ENCODE results near the gene ETV7.
"Not testable (repeated sequence)": the region's sequence is repeated elsewhere in the genome, so short reads cannot be mapped to it uniquely, and the experiment has no call there.

Gene ETV7

DNA sequence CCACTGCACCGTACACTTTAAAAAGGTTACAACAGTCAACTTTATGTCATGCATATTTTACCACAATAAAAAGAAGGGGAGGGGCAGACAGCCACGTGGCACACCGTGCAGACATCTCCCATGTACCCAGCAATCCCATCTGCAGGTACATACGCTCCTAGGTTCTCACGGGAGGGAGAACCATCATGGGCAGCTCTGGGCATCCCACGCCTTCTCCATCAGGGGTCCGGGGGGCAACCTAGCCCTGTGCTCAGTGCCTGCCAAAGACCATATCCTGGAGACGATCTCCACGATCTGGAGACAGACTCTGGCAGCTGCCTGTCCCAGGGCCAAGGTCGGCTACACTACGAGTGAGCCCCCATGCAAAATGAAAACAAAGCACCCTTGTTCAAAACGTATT, 48.3 kb downstream of the ETV7 start:
- no peak for DNase-seq (ENCODE audit: low read depth)

DNA sequence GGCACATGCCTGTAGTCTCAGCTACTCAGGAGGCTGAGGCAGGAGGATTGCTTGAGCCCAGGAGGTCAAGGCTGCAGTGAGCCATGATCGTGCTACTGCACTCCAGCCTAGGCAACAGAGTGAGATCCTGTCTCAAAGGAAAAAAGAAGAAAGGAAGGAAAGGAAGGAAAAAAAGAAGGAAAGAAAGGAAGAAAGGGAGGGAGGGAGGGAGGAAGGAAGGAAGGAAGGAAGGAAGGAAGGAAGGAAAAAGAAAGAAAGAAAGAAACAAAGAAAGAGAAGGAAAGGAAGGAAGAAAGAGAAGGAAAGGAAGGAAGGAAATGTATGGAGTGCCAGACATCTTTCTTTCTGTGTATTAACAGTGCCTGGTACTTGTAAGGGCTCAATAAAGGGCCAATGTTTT, 49.2 kb downstream of the ETV7 start:
- not testable (repeated sequence) for DNase-seq (ENCODE audit: low read depth)

GRCh38 chr6:36337814-36338213, 49.7 kb downstream of the ETV7 start:
- DNase-seq (ENCODE audit: low read depth) = no peak

GRCh38 chr6:36336779-36337241, 50.7 kb downstream of the ETV7 start, which contains the start of gene BNIP5:
BNIP5 (minus strand) TSS chr6:36336888; CDS start chr6:36330690, 6,198 bp downstream.
- no peak for DNase-seq (ENCODE audit: low read depth)

DNA sequence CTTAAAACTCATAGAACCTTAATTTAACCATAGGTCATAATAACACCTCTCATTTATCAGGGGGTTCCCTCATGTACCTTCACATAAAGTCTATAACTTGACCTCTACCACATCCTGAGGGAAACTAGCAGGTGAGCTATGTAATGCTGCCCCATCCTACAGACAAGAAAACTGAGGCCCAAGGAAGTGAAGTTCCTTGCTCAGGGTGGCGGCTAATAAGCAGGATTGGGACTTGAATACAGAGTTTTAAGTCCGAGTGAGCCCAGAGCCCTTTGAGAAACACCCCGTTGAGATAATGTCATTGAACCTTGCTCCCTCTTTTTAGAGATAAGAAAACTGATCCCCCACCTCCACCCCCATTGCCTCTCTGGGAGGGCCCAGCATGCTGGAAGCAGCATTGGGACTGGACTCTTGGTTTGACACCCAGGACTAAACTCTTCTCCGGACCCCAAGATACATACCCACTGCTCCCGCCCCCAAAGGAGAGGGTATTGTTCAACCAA, 51.2 kb downstream of the ETV7 start:
- no peak for DNase-seq (ENCODE audit: low read depth)

DNA sequence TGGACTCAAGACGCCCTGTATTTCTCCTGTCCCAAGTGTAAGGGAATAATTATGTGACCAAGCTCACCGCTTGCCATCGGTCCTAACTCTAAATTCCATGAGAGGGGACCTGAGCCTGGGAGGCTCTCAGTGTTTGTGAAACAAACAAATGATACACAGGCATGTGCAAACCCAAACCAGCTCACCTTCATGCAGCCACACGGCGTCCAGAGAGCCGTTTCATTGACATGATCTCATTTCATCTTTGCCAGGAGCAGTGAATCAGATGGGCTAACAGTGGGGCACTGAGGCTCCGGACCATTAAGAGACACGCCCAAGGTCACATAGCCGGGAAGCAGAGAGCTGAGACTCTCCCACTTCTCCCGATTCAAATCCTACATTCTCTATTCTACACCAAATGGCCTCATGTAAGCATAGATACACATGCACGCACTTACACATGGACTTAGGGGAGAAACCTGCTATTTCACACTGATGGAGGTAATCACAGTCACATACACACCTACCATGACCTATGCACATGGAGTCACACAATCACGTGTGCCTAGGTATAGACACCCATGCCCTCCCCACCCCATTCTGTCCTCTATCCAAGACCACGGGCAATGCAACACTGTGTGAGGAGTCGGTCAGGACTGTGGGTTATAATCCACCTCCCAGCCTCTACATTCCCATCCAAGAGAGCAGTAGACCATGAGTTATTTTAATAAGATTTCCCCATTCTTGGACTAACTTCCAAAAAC, 51.8 kb downstream of the ETV7 start:
- no peak for DNase-seq (ENCODE audit: low read depth)

GRCh38 chr6:36334832-36335459, 52.5 kb downstream of the ETV7 start:
- no peak for DNase-seq (ENCODE audit: low read depth)

DNA sequence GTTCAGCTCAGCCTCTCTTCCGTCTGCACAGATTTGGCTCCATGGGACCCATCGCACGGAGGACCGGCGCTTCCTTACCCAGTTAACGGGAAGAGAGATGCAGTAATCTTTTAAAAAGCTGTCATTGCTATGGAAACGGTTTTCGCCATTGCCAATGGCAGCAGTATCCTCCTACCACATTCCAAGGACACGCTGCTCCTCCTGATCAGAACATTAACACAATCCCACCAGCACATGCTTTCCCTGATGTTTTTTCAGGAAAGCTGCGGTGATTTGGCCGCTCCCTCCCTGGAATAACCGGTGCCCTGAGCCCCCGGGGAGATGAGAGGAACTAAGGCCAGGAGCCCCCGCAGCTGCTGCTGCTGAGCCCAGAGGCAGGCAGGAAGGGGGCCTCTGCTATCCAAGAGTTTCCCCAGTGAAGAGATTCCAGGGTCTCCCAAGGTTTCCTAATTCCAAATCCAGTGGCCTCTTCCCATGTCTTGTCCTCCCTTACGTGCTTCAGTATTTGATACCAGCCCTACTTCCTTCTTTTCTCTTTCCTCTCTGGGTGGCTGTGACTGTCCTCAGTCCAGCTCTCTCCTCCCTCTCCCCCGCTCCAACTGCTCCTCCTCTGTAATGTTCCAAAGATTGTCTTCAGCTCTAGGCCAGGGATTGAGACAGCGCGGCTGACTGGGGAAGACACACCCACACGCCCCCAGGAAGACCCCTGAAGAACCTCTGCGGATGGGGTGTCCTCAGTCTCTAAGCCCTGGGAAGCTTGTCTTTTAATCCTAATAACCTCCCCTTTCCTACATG, 53.3 kb downstream of the ETV7 start:
- no peak for DNase-seq (ENCODE audit: low read depth)

DNA sequence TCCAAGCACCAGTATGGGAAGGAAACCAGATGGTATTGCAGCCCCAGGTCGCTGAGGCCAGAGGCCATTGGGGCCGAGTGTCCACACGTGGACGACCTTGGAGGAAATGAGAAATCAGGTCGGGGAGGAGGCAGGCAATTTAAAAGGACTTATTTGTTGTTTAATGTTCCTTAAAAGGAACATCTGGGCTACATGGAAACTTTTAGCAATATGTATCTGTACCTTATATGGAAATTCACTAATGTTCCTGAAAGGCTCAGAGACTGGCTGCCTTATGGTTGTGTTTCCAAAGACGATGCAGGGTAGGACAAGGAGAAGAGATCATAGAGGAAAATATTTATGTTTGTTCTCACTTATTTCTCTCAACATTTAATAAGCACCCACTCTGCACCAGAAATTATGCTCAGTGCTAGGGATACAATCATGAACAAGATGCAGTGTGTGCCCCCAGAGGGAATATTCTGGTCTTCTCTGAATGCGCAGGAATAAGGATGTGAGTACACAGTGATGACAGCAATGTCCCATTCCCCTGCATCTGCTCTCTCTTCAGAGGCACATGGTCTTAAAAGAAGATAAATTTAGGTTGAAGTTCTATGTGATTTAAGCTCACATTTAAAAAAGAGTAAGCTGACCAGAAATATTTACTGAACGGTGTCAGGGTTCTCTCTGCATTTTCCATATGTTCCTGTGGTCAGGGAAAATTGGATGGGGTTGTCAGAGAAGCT, 54.1 kb downstream of the ETV7 start:
- DNase-seq (ENCODE audit: low read depth) = no peak

- no peak for DNase-seq (ENCODE audit: low read depth)
These were observed 56.1 kb downstream of the ETV7 start for GRCh38 chr6:36331381-36331780.

GRCh38 chr6:36330366-36330765, 57.1 kb downstream of the ETV7 start:
- DNase-seq (ENCODE audit: low read depth) = no peak

GRCh38 chr6:36329798-36330291, 57.6 kb downstream of the ETV7 start:
- DNase-seq (ENCODE audit: low read depth) = no peak

- no peak for DNase-seq (ENCODE audit: low read depth)
These were observed 58.9 kb downstream of the ETV7 start for GRCh38 chr6:36328600-36328999.

GRCh38 chr6:36327919-36328236, 59.6 kb downstream of the ETV7 start:
- DNase-seq (ENCODE audit: low read depth) = no peak

GRCh38 chr6:36327226-36327918, 60.1 kb downstream of the ETV7 start:
- DNase-seq (ENCODE audit: low read depth) = no peak

GRCh38 chr6:36326356-36326995, 61.0 kb downstream of the ETV7 start:
- no peak for DNase-seq (ENCODE audit: low read depth)

DNA sequence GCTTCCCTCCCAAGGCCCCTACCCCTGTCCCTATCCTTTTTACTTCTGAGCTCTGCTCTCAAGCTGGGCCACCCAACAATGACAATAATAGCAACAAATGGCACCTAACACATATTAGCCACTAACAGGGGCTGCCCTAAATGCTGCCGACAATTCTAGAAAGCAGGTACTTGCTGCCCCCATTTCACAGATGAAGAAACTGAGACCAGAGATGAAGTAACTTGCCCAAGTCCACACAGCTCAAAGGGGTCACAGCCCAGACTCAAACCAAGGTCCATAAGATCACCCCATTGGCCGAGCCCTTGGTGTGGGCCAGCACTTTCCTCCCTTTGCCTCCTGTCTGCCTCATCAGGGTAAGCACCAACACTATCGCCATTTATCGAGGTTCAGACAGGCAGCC, 62.8 kb downstream of the ETV7 start:
- no peak for DNase-seq (ENCODE audit: low read depth)

DNA sequence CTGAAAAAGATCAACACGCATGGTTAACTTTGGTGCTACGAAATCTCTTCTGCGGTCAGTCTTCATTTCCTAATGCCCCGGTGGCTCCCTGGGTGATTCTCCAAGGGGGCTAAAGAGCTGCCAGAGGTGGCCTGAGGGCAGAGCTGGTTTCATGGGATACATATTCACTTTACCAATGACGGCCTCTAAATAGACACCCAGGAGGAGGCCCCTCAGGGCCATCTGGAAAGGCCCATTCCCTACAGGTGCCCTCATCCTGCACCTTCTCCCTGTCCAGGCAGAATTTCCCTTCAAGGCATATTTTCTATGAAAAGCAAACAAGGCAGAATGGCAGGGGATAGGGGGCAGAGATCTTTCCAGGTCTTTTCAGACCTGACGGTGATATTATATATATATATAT, 63.3 kb downstream of the ETV7 start:
- DNase-seq (ENCODE audit: low read depth) = no peak

GRCh38 chr6:36323062-36323461, 64.4 kb downstream of the ETV7 start:
- no peak for DNase-seq (ENCODE audit: low read depth)

DNA sequence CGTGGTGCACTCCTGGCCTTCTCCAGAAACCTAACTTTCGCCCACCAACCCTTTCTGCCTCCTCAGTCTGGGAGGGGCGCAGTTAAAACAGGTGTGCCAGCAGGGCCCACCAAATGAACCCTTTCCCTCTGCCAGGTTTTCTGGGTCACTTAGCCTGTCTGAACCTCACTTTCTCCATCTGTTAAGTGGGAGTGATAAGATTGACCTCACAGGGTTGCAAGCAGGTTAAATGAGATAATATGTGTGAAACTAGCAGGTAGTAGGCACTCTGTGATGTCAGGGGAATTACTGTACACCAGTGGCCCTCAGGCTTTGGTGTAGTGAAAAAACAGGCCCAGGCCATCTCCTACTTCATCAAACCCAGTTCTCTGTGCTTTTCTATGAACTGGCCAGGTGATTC, 64.9 kb downstream of the ETV7 start:
- no peak for DNase-seq (ENCODE audit: low read depth)

DNA sequence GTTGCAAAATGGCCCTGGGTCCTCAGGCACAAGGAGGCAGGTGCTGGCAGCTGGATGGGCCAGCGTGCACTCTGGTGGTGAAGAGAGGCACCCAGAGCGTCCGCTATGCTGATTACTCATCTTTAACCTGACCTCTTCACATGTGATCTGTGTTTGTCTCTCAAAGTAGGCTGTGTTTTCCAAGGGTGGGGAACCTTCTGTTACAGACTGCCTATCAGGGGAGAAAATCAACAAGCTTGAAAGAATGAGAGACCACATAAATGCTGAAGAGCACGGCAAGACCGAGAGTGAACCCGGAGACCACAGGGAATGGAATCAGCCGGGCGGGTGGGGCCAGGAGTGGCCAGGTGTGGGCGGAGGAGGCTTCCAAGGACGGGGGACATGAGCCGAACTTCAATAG, 67.0 kb downstream of the ETV7 start:
- no peak for DNase-seq (ENCODE audit: low read depth)

Measured in stromal cell of bone marrow (primary cell).